NCI-H510A (cell line): ENCODE measurements around the gene UBASH3B.

Experiments
- DNase-seq: peaks from one replicate; lab custom pipeline; 2025; lab: John Stamatoyannopoulos, UW

The UBASH3B gene

DNA sequence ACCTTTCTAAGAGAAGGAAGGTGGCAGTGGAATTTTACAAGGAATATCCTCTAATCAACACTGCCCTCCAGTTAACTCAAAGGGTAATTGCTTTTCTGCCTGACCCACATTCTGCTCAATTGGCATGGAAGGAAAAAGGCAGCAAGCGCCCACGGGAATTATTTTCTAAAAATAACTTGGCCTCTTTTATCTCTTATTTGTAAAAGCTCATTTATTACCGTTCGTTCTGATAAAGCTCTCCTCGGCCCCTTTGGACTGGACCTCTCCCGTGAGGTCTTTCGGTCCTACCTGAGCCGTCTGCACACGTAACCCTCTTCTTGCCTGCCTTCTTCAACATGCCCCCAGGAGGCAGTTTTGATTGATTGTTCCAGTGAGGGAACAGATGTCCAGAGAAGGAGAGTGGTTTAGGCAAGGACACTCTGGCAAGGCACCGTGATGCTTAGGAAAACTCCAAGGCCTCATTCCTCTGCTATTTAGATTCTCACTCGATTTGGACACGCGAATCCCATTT lies 129.6 kb downstream of the UBASH3B start:
- DNase-seq, result no peak

DNA sequence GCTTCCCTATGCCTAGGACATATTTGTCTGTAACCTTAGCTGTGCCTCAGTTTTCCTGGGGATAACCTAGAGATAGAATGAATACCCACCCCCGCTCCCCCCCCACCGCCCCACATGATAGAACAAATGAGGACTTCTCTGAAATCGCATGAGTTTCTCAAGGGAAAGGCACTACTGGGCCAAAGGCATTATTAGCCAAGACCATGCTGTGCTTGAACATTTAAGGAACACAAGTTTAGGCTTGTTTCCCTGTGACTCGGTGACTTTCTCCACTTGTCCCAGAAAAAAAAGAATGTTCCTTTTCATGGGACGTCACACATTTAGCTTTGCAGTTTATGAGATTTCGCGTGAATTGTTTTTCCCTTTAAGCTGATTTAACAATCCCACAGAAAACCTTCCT lies 131.4 kb downstream of the UBASH3B start:
- DNase-seq, result no peak

DNA sequence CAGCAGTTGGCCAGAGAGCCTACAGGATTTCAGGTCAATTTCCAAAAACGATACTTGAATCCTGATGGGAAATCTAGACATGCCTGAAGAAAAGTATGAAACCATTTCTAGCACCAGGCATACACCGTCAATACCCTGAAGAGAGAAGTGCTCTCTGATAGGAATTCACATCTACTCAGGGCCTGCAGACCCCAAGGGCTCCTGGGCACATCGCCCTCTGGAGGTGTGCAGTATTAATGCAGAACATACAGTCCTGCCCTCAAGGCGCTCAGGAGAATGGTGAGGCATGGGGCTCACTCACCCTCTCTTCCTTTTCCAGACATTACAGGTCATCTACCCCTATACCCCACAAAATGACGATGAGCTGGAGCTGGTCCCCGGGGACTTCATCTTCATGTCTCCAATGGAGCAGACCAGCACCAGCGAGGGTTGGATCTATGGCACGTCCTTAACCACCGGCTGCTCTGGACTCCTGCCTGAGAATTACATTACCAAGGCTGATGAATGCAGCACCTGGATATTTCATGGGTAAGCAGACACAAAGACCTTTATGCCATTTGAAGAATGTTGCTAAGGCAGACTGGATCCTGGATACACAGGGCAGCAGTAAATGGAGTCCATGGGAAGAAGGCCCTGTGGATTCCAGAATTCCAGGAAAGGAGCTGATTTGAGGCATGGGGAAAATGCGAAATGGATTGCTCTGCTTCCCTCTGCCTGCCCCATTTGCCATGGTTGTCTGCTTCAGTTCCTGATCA lies 133.4 kb downstream of the UBASH3B start:
- no peak for DNase-seq

- no peak for DNase-seq
Observed at GRCh38 chr11:122789907-122790306, 134.4 kb downstream of the UBASH3B start.

GRCh38 chr11:122791411-122791810 lies 135.9 kb downstream of the UBASH3B start:
- no peak for DNase-seq

- no peak for DNase-seq
Observed at GRCh38 chr11:122791836-122792235, 136.3 kb downstream of the UBASH3B start.

DNA sequence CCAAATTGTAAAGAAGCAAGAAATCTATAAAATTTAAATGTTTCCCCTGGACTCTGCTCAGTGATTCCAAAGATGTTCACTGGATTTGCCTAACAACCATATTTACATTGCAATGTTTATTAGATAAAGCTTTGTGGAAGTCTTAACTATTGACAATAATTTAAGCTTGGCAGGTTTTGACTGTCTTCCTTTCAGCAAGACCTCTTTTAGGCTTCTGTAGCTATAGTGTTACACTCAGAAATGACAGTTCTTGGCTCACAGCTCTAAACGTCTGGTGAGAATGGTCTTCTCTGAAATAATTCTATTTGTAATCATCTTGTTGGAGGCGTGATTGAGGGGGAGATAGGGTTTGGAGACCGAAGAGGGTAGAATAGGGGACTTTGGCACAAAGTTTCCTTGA lies 138.0 kb downstream of the UBASH3B start:
- DNase-seq, result no peak

DNA sequence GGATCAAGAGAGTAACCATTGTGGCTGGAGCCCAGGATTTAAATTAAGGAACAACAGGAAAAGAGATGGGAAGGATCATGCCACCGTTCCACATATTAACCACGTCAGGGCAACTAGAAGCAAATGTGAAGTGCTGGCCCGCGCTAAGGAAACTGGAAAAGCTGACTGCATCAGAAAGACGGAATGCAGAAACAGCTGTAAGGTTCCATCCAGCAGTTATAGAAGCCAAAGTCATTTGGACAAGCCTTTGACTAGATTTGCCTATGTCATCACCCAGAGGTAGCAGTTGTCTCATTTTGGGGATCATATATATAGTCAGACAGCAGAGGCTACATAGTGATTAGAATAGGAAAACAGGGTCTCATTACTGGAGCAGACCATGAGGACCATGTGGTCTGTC lies 139.8 kb downstream of the UBASH3B start:
- DNase-seq, result no peak

GRCh38 chr11:122796128-122796717 lies 140.7 kb downstream of the UBASH3B start:
- DNase-seq, result no peak

- DNase-seq, result no peak
Observed at GRCh38 chr11:122797651-122798050, 142.1 kb downstream of the UBASH3B start.

GRCh38 chr11:122799406-122800105 lies 144.0 kb downstream of the UBASH3B start:
- no peak for DNase-seq

- no peak for DNase-seq
Observed at GRCh38 chr11:122802876-122803275, 147.4 kb downstream of the UBASH3B start.

GRCh38 chr11:122803306-122803705 lies 147.8 kb downstream of the UBASH3B start:
- DNase-seq, result no peak

GRCh38 chr11:122803716-122804115 lies 148.2 kb downstream of the UBASH3B start:
- no peak for DNase-seq

DNA sequence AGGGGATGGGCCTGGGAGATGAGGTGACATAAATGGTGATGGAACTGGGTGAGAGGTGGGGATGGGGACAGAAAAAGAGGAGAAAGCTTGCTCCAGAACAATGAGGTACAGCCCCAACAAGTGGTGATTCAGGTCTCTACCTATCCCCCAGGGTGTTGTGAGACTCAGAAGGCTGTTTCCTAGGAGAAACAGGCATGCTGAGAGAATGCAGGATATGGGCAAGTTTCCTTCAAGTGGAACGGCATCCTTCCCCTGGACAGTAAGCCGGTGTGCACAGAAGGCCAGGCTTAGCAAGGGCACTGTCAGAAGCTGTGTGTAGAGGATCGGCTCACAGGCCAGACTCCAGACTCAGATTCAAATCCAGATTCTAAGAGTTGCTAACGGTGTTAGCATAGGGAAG lies 148.6 kb downstream of the UBASH3B start:
- DNase-seq, result no peak

GRCh38 chr11:122804796-122805195 lies 149.3 kb downstream of the UBASH3B start:
- no peak for DNase-seq

DNA sequence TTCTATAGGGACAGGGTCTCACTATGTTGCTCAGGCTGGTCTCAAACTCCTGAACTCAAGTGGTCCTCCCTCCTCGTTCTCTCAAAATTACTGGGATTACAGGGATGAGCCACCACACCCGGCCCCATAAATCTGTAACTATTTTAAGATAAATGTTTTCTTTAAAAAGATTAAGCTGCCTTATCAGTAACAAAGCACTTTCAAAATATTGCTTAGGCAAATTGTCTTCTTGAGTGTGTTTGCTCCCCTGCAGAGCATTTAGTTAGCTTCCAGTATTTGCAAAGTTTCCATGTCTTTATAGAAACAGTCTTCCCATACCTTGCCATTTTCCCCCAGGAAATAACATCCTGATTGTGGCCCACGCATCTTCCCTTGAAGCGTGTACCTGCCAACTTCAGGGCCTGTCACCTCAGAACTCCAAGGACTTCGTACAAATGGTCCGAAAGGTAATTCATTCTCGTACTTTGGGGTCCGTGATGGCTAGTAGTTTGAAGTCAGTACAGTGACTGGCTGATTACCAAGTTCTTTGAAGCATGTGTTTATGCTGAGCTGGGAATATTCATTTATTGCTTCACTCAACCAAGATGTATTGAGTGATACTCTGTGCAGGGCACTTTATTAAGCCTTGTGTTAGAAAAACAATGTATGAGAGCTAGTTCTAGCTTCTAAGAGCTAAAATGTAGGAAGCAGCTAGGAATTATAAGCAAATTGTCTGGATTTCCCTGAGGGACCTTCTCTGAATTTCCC lies 152.4 kb downstream of the UBASH3B start:
- no peak for DNase-seq

- no peak for DNase-seq
Observed at GRCh38 chr11:122808478-122808869, 153.0 kb downstream of the UBASH3B start.

DNA sequence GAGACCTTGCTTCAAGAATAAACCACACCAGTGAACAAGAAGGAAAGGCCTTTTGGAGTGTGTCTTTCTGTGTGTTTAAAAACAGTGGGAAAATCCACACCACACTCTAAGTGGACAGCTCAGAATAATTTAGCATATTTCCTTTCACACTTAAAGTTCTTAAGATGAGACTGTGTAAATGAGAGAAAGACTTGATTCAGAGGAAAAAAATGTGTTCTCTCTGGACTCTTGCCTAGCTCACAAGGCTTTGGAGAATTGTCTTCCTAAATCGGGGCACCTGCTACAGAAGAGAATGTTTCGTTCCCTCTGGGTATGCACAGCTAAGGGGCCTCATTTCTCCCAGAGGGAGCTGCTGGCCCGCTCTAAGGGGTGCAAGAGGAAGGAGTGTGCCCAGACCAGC lies 154.3 kb downstream of the UBASH3B start:
- no peak for DNase-seq

DNA sequence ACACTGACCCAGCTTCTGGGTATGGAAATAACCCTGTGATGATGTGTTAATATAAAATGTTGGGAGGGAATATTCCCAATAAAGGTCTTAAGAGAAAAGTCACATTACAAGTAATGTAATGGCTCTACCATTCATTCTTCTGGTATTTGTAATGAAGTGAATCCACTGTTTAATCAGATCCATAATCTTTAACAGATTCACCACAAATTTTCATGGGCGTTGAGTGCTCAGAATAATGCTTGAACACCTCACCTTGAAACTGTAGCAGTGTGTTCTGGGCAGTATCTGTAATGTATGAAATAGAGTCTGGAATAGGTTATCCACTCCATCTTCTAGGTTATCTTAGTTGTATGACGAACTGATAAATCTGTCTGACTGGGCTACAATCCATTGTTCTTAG lies 156.2 kb downstream of the UBASH3B start:
- DNase-seq, result no peak

DNA sequence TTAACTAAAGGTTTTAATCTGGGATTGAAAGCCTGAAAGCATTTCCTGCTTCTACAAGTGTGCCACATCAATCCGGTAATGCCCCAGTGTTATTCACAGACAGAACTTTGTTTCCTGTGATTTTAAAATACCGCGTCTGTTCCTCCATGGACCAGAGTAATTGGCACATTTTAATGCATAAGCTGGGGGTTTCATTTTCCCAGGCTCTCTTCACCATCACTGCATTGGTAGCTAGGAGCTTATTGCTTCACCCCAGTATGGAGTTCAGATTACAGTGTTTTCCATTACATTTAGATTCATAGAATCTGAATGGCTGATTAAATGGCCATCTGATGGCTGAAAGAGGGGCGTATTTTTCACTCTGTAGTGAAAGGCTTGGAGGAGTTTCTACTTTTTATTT lies 157.1 kb downstream of the UBASH3B start:
- no peak for DNase-seq

DNA sequence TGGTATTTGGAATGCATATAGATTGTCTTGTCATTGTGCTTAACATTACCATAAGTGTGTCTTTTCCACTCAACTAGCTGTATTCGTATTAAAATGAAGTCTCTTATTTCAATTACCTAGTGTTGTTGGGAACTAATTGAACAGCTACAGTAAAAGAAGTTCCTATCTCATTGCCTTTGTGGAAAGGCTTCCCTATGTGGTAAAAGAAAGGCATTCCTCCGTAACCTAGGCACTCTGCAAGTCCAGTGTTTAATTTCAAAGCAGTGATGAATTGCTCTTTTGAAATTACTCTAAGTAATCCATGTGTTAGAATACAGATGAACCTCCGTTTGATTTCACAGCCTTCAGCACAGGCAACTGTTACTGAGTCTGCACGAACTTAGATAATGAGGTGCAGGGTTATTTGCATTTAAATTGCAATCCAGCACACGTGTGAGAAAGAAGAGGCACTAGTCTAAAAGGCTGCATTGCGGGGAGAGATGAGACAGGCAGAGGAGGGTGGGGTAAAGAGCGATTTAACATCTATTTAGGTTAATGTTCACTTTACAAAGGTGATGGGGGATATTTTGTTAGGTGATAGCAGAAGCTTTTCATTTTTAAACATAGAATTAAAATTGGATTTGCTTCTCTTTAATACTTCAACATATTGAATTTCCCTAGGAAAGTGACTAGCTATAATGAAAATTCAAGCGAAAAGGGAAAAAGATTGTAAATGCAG lies 157.8 kb downstream of the UBASH3B start:
- DNase-seq, result no peak
